ENCODE data around the gene WNT11.
"Not testable (repeated sequence)": the region's sequence is repeated elsewhere in the genome, so short reads cannot be mapped to it uniquely, and the experiment has no call there.

The WNT11 gene

GRCh38 chr11:76201672-76202412 lies 4.5 kb downstream of the WNT11 start:
- no peak for DNase-seq (ENCODE audit: low read depth)

DNA sequence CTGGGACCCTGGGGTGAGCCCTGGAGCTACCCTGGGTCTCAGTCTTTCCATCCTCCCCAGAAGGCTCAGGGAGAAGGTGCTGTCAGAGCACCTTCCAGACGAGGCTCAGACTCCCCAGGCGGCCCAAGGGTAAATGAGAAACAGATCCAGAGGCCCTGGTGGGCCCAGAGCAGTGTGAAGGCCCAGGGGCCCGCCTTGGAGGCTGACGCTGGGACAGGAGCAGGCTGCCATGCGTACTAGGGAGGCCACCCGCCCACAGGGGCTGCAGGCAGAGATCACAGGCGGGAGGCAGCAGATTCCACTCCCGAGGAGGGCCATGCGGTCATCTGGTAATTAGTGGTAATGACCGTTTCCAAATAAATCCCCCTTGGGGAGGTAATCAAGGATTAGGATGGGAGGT lies 5.2 kb downstream of the WNT11 start:
- DNase-seq (ENCODE audit: low read depth), result no peak

- no peak for DNase-seq (ENCODE audit: low read depth)
Observed at GRCh38 chr11:76200006-76200940, 6.0 kb downstream of the WNT11 start.

GRCh38 chr11:76198691-76199090 lies 7.6 kb downstream of the WNT11 start:
- not testable (repeated sequence) for DNase-seq (ENCODE audit: low read depth)

DNA sequence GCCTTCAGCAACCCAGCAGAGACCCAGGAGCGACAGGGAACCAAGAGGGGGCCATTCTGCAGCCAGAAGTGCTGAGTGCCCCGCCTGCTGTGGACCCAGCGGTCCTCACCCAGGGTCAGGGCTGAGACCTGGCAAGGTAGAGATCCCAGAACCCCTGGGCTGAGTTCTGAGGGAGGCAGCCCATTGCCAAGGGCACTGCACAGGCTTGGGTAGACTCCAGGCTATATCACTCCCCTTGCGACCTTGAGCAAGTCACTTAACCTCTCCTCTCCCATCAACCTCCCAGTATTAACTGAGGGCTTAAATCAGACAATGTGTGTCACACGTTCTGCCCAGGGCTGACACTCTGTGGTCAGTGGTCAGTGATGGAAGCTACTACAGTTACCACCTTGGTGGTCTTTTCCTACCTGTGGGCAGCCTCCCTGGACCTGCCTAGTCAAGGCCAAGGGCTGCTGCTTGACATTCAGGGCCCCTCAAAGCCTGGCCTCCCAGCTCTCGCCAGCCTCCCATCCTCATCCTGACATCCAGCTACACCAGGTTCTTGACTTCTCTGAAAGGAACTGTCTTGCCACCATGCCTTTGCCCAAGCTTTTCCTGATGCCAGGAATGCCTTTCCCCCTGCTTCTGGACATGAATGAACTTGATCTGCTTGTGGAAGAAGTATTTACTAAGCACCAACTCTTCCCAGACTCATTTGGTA lies 8.2 kb downstream of the WNT11 start:
- no peak for DNase-seq (ENCODE audit: low read depth)

DNA sequence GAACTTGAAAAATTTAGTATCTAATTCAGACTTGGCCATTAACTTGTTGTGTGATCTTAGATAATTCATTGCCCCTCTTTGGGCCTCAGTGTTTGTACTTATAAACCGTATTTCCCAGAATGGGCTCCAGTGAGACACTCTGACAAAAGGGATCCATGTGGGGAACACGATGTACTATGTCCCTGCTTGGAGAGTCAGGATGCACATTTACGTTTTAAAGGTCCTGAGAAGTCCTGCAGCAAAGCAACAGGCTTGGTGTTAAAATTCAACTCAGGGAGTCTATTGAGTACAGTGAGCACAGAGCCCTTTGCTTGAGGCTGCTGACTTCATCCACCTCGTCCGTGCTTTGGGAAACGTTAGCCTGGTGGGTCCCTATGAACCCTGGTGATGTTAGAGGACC lies 9.0 kb downstream of the WNT11 start:
- no peak for DNase-seq (ENCODE audit: low read depth)

DNA sequence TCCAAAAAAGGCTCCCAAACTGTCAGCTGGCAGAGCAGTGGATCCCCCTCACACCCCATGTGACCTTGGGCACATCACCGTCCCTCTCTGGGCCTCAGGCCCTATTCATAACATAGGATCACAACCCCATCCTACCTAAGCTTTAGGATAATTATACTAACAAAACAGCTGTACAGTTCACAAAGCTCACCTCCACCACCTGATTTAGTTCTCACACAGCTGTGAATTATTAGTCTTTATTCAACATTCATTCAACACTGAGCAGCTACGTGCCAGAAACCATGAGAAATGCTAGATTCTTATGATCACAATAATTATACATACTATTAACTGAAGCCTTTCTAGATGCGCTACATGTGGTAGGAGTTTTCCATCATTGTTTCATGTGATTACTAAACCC lies 9.5 kb downstream of the WNT11 start:
- no peak for DNase-seq (ENCODE audit: low read depth)

DNA sequence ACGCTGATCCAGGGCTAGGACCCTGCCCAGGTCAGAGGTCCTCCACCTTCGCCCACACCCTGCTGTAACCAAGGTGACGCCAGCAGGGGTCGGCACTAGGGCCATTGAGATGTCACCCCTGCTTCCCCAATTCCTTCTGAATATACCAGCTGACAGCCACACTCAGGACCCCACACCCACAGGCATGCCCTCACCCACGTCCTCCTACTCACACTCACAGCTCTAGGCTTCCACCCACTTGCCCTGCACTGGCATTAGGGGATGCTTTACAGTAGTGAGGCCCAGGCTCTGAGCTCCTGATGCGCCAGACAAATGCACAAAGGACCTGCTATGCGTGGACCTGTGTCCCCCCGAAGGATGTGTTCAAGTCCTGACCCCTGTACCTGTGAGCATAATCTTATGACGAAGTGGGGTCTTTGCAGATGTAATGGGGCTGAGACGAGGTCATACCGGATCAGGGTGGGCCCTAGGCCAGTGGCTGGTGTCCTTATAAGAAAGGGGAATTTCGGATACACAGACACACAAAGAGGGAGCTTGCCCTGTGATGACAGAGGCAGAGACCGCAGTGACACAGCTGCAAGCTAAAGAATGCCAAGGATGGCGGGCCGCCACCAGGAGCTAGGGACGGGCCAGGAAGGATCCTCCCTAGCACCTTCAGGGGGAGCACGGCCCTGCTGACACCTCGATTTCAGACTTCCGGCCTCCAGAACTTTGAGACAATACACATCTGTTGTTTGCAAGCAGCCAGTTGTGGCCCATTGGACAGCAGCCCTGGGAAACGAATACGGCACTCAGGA lies 11.2 kb downstream of the WNT11 start:
- no peak for DNase-seq (ENCODE audit: low read depth)

GRCh38 chr11:76193219-76193618 lies 13.1 kb downstream of the WNT11 start:
- no peak for DNase-seq (ENCODE audit: low read depth)

DNA sequence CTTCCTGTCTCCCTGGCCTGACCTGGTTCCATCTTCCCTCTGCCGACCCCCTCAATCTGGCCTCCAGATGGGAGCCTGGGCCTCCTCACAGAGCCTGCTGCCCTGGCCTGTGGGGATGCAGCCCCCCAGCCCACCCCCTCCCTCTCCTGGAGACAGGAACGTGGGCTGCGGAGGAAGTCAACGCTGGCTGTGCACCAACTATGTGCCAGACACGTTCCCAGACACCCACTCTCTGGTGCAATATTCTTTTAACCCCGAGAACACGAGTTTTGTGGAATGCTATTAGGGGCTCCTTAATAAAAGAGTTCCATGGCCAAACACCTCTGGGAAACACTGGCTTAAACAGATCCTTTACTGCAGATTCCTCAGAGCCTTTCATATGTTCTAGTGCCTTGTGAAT lies 15.9 kb downstream of the WNT11 start:
- DNase-seq (ENCODE audit: low read depth), result no peak

GRCh38 chr11:76189682-76190081 lies 16.6 kb downstream of the WNT11 start:
- DNase-seq (ENCODE audit: low read depth), result no peak

GRCh38 chr11:76188873-76189272 lies 17.4 kb downstream of the WNT11 start:
- no peak for DNase-seq (ENCODE audit: low read depth)

DNA sequence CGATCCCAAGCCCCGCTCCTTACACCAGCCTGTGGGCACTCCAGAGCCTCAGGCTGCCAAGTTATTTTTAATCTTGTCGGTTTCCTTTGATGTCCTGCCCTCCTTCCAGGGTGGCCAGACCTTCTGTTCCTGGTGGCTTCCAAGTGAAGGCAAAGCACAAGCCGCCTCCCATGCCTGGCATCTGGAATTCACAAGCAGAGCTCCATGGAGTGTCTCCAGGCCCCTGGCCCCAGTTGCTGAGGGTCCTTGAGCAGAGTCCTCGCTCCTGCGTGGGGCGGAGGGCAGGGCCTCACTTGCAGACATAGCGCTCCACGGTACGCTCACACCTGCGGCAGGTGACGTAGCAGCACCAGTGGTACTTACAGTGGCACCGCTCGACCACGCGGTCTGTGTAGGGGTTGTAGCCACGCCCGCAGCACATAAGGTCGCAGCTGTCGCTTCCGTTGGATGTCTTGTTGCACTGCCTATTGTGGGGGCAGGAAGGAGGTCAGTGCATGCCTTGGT lies 19.5 kb downstream of the WNT11 start:
- DNase-seq (ENCODE audit: low read depth), result no peak

GRCh38 chr11:76185931-76186401 lies 20.3 kb downstream of the WNT11 start:
- no peak for DNase-seq (ENCODE audit: low read depth)

GRCh38 chr11:76185511-76185910 lies 20.8 kb downstream of the WNT11 start:
- no peak for DNase-seq (ENCODE audit: low read depth)

GRCh38 chr11:76184551-76184993 lies 21.7 kb downstream of the WNT11 start:
- DNase-seq (ENCODE audit: low read depth), result no peak

DNA sequence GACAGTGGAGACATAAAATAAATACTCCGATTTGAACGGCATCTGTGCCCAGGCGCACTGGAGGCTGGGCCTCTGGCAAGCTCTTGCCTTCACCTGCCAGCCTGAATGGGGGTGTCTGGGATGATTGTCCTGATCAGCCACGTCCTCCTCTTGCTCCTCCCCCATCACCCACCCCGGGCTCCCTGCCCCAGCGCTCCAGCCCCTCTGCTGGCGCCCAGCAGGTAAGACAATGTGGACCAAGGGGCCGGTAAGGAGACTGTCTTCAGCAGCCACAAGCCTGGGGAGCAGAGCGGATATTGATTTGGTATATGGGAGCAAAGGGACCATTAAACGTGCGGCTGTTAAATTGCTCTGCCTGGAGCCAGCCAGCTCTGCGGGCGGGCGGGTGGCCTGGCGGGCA lies 24.9 kb downstream of the WNT11 start:
- DNase-seq (ENCODE audit: low read depth), result no peak

DNA sequence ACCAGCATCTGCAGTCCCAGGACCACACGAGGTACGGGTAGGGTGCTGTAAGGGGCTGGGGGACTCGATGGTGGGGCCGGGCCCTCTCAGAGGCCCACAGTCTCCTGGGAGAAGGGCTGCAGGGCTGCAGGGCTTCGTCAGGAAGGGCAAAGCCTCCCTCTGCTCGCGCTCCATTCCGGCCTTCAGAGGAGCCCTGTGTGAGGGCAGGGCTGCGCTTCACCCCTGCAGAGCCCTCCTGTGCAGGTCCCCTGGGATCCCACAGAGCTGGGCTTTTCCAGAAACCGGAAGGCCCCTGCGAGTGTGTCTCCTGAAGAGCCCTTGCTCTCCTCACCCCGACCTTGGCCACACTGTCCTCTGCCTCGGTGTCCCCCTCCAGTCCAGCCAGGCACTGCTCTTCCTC lies 27.2 kb downstream of the WNT11 start:
- no peak for DNase-seq (ENCODE audit: low read depth)

DNA sequence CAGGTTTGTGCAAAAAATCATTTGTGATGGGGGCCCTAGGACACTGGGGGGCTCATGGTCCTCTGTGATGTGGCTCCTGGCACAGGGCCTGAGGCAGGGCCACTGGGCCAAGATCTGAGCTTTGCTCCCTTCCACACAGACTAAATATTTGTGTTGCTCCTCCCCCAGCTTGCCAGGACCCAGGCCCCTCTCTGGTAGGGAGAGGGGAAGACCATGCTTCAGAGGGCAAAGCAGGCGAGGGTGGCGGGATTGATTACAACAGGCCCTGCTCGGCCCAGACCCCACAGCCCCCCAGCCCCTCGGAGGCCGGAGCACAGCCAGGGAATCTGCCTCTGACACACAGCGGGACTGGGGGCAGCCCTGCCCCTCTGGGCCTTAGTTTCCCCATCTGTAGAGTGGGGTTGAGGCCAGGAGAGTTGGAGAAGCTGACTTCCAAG lies 29.0 kb downstream of the WNT11 start:
- no peak for DNase-seq (ENCODE audit: low read depth)

GRCh38 chr11:76176463-76176862 lies 29.8 kb downstream of the WNT11 start:
- DNase-seq (ENCODE audit: low read depth), result no peak

DNA sequence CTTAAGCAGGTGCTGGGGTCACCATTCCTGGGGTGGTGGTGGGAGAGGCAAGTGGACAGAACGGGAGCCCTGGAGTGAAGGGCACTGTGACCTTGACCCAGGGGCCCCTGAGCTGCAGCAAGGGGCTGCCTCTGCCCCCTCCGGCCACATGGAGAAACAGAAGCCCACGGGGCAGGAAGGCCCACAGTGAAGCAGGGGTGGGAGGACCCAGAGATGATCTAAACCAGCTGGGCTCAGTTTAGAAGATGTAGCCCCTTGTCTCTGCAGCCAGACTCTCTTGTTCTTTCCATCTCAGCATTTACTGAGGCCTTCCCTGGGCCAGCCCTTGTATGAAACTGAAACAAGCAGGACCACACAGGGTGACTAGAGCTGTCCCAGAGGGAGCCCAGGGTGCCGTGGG lies 30.5 kb downstream of the WNT11 start:
- no peak for DNase-seq (ENCODE audit: low read depth)
